GOT3 (cell line): ENCODE results near the gene ODAPH.

Experiments used
- DNase-seq: peaks from one replicate; lab custom pipeline; 2025; ENCODE audit warnings: mixed read lengths; lab: John Stamatoyannopoulos, UW

ODAPH gene

DNA sequence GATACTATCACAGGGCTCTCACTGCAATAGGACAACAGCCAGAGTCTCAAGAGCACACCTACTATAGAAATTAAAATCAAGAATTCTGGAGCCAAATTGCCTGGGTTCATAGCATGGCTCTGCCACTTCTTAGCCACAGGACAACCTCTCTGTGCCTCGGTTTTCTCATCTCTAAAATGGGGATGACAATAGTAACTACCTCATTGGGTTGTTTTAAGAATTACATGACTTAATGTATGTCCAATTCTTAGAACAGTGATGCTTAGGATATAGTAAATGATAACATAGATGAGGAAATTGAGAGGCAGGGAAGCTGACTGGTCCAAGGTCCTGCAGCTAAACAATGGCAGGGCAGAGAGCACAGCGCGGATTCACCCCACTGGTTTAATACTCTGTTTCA, 11.0 kb upstream of the ODAPH start:
- DNase-seq: no peak

DNA sequence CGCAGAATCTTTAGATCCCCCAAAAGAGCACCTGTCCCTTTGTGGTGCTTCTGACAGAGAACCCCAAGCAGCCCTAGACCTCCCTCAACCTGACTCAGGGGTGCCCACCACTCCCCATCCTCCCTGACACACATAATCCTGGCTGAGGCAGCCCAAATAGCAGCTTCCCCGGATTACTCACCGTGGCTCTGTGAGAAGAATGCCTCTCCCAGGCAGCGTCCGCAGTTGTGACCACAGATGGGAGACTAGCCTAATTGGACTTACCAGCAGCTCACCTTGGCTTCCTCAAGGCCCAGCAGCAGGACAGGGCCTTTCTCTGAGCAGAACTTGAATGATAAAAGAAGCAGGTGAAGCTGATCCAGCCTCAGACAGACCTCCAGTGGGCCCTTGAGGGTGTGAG, 10.3 kb upstream of the ODAPH start:
- DNase-seq: no peak

GRCh38 chr4:75547647-75548387, 8.0 kb upstream of the ODAPH start:
- DNase-seq: no peak

DNA sequence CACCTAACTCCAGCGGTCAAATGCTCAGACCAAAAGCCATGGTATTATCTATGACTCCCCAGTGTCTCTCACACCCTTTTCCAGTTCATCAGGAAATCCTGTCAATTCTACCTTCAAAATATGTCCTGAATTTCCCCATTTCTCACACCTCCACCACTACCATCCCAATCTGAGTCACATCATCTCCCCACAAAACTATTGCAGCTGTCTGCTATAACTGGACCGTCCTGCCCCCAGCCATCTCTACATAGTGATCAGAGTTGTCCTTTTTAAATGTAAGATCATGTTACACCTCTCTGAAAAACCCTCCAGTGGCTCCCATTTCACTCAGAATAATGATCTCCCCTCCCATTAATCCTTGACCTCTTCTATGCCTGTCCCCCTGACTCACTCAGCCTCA, 6.8 kb upstream of the ODAPH start:
- no peak for DNase-seq

DNA sequence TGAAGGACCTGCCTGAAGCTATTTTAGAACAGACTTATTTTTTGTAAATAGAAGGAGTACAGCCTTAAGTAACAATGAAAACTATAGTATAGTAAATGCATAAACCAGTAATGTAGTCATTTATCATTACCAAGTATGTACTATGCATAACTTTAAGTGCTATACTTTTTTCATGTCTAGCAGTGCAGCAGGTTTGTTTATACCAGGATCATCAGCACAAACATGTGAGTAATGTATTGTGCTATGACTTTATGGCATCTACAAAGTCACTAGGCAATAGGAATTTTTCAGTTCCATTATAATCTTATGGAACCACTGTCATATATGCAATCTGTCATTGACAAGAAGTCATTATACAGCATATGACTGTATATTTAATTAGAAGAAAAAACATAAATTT, 3.4 kb upstream of the ODAPH start:
- no peak for DNase-seq

GRCh38 chr4:75557696-75558095, 1.8 kb downstream of the ODAPH start:
- no peak for DNase-seq

DNA sequence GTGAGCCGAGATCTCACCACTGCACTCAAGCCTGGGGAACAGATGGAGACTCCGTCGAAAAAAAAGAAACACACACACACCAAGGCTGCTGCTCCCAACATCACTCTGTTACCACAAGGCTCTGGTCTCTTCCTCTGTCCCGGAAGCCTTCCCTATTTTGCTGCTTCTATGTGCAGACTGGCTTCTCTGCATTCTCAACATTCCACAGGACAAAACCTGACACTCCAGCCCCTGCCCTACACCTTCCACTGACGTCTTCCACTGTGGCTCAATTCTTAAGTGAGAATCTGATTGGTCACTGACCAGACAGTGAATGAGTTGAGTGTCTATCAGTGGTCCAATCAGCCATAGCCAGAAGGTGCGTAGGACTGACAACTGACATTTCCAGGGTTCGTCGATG, 5.9 kb downstream of the ODAPH start:
- no peak for DNase-seq

DNA sequence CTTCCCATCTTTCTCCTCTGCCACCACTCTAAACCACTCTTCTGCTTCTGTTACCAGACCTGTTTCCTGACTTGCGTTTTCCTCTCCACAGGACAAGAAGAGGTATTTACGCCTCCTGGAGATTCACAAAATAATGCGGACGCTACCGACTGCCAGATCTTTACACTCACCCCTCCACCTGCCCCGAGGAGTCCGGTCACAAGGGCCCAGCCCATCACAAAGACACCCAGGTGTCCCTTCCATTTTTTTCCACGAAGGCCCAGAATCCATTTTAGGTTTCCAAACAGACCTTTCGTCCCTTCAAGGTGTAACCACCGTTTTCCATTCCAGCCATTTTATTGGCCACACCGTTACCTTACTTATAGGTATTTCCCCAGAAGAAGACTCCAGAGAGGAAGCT, 8.2 kb downstream of the ODAPH start:
- no peak for DNase-seq

DNA sequence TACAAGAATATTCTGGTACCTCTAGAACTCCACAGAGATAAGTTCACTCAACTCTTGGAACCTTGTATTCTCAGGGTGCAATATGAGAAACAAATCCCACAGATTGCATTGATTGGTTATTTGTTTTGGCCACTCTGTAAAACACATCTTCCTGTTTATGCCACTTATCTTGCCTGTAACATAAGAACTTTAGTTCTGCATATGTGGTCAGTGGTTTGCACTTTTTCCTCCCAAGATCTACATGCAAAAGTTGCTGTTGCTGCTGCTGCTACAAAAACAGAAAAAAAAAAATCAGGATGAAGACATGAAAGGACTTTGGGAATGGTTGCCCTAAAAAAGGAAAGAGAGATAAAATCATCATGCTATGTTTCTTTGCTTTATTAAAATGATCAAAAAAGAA, 9.6 kb downstream of the ODAPH start:
- no peak for DNase-seq

GRCh38 chr4:75566911-75567310, 11.0 kb downstream of the ODAPH start:
- DNase-seq: no peak

DNA sequence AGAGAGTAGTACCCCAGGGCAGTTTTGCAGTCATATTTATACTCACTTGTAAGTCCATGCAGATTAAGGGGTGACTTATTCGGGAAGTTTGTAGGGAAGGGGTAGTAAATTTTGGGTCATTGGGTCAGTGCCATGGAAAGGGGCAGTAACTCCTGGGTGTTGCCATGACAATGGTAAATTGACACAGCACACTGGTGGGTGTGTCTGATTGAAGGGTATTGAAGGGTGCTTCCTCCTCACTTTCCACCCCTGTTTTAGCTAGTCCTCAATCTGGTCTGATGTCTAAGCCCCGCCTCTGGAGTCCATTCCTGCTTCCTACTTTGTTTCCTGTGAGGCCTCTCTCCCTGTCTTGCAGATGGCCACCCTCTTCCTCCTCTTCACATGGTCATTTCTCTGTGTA, 11.9 kb downstream of the ODAPH start:
- DNase-seq: no peak

DNA sequence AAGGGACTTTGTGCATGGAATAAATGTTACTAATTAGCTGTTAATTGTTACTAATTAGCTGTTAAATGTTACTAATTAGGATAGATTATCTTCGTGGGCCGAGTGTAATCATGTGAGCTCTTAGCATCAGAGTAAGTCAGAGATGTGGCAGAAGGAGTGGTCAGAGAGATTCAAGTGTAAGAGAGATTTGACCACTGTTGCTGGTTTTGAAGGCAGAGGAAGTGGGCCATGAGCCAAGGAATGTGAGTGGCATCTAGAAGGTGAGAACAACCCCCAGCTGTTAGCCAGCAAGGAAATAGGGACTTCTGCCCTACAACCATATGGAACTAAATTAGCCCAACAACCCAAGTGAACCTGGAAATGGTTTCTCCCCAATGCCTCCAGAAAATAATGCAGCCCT, 28.2 kb downstream of the ODAPH start:
- DNase-seq: no peak

GRCh38 chr4:75593393-75593792, 37.5 kb downstream of the ODAPH start:
- no peak for DNase-seq

DNA sequence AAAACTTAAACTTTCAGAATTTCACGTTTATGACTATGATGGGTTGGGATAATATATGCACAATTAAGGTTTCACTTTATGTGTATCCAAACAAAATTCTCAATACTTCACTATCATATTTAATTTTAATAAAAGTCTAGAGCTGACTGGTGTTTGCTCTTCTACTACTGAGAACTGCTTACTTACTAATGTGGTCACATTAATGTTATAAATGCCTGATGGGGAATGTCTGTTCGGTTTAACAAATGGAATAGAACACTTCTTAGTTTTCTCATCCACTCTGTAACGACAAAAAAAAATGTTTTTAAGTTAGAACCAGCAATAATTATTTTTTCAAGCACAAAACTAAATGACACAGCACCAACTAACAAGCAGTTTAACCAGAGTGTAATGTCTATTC, 40.2 kb downstream of the ODAPH start:
- no peak for DNase-seq

- no peak for DNase-seq
These were observed 42.5 kb downstream of the ODAPH start for GRCh38 chr4:75598390-75598789.

GRCh38 chr4:75599647-75600046, 43.8 kb downstream of the ODAPH start:
- DNase-seq: no peak

DNA sequence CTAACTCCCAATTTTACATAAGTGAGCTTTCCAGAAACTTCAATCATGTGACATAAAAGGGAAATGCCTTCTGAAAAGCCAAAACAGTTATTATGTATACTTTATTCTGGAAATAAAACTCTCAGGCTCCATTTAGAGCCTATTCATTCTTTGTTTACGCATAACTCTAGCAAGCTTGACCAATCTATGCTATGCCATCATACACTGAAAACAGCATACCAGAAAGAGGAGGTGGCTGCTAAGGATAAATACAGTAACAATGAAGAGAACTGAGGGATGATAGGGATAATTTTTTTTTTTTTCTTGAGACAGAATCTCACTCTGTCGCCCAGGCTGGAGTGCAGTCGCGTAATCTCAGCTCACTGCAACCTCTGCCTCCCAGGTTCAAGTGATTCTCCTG, 50.1 kb downstream of the ODAPH start:
- no peak for DNase-seq

GRCh38 chr4:75612306-75612705, 56.4 kb downstream of the ODAPH start:
- no peak for DNase-seq
